HTERT RPE-1 (cell line): ENCODE data around the gene FBLN7.
"Not testable (repeated sequence)": the region's sequence is repeated elsewhere in the genome, so short reads cannot be mapped to it uniquely, and the experiment has no call there.

Experiments used
- in situ Hi-C: fragments of 300-500 bp; cut with MboI; formaldehyde crosslinking; loops from 4 replicates; pipeline ENCODE4 v1.14.3; 2020; ENCODE audit warnings: low sequenced_read_pairs

Gene FBLN7

GRCh38 chr2:112182581-112183034 lies 44.4 kb downstream of the FBLN7 start:
- in situ Hi-C loops = no loop called here

DNA sequence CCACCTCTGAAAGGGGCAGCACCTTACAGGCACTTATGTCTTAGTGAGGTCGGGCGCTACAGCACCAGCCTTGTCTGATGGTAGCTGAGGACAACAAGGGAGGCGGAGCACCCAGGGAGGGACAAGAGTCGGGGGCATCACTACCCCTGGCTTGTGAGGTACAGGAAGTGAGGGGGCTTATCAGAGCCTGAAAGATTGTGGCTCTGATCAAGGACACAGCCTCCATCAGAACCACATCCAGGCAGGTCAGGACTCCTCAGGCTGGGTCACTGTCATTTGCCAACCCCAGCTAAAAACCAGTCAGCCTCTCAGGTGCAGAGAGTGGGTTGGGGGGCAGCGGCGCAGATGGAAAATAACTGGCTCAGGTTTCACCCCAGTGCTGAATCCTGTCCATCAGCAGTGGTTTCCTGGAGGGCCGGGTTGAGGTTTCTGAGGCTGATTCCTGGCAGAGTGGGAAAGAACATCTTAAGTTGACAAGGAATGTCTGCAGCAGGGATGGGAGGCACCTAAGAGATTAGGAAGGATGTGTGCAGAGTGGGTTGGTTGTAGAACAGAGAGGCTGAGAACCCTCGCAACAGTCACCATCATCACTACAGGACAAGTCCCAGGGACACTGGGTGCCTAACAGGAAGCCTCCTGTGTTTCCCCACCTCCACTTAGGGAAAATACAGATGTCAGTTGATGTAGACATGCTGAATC lies 45.3 kb downstream of the FBLN7 start:
- in situ Hi-C loops = no loop called here

- in situ Hi-C loops = no loop called here
Measured at GRCh38 chr2:112184121-112184520, 45.9 kb downstream of the FBLN7 start.

GRCh38 chr2:112185131-112185530 lies 46.9 kb downstream of the FBLN7 start:
- in situ Hi-C loops = no loop called here

- in situ Hi-C loops = no loop called here
Measured at GRCh38 chr2:112187046-112187715, 49.0 kb downstream of the FBLN7 start.

GRCh38 chr2:112187805-112188596 lies 49.8 kb downstream of the FBLN7 start:
- in situ Hi-C loops = no loop called here

DNA sequence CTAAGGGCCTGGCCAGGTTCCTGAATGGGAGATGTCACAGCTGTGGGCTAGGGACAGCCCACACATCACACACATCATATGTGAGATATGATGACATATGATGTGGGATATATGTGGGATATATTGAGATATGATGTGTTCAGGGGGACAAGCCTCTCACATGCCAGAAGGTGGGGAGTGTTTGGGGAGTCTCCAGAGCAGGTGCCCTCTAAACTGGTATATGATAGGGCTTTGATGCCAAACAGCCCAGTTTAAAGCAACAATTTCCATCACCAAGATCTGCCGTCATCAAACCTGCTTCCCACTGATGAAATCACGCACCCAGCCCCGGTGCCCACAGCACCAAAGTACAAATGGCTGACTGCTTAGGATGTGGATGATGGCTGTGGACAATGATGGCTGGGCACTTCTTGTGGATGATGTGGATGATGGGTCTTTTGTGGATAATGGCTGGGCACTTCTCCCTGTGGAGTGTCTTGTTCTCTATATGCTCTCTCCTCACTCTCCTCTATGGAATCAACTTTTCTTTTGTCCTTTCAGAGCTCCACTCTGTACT lies 50.9 kb downstream of the FBLN7 start:
- in situ Hi-C loops = no loop called here

DNA sequence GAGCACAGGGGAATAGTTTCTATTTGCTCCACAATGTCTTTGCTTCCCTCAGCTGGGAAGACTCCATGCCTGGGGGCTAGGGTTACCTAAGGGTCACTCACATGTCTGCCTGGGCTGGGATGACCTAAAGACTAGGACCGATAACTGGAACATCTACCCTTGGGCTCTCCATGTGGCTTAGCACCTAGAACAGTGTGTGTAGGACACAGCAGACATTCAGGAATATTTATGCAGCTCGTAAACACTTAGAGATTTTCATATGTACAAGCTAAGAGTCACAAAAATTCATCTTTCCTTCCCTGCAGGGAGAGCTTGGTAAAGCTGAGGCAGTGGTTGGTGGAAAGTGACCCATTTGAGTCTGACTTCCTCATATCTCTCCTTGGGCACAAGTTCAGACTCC lies 55.8 kb downstream of the FBLN7 start:
- in situ Hi-C loops = no loop called here

GRCh38 chr2:112194482-112194881 lies 56.3 kb downstream of the FBLN7 start:
- in situ Hi-C loops = no loop called here

DNA sequence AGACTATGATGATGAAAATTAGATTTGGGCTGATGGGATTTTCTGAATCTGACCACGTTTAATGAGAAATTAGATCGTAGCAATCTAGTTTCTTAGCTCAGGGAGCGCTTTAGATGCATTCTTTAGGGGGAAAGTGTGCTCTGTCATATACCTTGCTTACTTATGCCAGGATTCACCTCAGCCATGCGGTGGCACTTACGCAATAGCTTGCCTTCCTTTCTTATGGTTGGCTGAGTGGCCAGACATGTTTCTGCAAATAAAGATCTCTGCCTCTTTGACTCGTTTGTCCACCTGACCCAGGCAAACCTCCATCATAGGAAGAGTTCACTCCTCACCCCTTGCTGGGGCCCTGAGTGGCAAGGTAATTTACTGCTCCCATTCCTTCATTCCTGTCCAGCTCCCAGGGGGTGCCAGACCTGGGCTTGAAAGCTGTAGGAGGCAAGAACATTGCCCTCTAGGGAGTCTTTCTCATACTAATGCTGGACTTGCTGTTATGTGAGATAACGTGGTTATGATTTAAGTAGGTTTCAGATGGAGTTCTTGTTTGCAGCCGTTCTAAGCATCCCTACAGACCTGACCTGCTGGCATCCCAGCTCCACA lies 57.1 kb downstream of the FBLN7 start:
- in situ Hi-C loops = no loop called here

DNA sequence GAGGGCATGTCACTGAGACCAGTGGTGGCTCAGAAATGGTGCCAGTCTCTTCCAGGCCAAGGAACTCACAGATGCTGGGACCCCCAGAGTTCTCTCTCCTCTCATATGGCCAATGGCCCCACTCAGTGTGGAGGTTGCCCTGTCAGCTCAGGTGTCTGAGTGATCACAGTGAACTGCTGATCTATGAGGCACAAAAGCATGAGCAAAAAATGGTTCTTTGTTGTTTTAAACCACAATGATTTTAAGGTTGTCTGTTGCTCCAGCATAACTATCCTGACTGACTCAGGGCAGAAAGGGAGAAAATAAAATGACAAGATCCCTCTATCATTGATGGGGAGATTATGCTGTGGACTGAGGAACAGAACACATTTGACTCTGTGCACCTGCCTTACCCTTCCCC lies 57.8 kb downstream of the FBLN7 start:
- in situ Hi-C loops = no loop called here

GRCh38 chr2:112197868-112198267 lies 59.7 kb downstream of the FBLN7 start:
- in situ Hi-C loops = no loop called here

DNA sequence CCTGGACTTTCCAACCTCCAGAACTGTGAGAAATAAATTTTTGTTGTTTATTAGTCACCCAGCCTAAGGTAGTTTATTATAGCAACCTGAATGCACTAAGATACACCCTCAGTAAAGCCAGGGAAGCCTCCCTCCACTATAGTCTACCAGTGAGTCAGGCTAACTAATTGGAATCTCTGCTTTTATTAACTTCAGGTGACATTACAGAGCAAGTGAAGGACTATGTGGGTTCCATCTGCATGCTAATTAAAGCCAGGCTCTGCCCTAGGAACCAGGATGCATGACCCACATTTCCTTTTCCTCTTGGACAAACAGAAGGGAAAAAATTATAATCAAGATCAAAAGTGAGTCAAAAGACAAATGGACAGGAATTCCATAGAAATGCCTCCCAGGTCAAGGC lies 60.6 kb downstream of the FBLN7 start:
- in situ Hi-C loops = no loop called here

DNA sequence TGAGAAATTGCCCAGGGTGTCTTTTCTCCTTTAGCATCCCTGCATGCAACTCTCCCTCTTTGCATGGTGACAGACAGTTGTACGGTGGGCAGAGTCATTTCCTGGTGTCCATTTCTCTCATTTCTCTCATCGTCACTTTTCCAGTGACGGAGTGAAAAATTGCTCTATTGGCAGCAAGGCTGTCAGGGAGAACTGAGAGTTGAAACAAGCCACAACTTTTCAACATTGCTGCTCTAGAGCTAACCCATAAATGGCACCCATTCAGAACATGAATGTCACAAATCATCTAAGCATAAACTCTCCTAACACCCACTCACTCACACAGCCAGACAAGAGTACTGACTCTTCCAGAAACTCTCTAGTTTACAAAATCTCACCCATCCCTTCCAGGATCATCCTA lies 61.0 kb downstream of the FBLN7 start:
- in situ Hi-C loops = no loop called here

DNA sequence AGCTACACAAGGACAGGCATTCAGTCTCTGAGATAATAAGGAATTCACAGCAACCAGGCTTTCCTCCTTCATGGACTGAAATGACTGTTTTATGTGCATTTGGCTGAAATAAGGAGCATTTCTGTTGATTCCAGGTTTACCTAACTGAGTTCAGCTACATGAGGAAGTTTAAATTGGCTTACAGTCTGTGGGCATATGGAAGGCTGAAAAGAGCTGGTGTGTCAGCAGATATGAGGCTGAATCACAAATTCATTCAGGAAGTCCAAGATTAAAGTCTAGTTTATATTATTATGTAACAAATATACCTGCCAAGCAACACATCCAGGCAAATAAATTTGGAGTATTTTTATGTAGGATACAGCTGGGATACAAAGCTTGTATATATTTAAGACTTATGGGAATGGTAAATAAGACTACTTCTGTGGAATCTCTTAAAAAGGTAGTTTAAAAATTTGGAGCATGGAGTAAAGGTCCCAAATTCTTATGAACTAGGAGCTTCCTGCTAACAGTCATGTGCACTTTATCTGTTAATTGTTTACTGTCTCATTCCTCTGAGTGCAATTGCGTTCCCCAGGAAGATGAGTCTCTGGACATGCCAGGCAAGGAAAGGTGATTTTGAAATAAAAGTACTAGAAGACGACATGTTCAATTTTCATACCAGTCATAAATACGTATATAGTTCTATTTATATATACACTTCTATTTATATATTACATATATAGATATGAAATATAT lies 63.7 kb downstream of the FBLN7 start:
- in situ Hi-C loops = no loop called here

- in situ Hi-C loops = no loop called here
Measured at GRCh38 chr2:112204411-112204810, 66.2 kb downstream of the FBLN7 start.

GRCh38 chr2:112207905-112208304 lies 69.7 kb downstream of the FBLN7 start:
- in situ Hi-C loops = not testable (repeated sequence)

DNA sequence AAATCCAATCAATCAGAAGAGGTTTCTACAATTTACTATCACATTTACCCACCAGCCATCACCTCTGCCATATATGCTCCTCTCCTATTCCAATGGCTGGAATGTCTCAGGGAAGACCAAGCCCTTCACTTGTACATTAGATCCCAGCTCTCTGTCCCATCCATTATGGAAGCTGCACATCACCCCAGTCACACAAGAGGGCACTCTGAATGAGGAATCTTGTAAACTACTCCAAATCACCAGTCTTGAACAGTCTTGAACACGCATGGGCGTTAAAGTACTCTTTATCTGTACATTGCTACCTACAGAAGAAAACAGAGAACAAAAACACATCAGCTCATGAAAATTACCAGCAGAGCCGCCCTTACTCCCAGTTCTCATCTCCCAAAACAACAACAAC lies 78.0 kb downstream of the FBLN7 start:
- in situ Hi-C loops = no loop called here

DNA sequence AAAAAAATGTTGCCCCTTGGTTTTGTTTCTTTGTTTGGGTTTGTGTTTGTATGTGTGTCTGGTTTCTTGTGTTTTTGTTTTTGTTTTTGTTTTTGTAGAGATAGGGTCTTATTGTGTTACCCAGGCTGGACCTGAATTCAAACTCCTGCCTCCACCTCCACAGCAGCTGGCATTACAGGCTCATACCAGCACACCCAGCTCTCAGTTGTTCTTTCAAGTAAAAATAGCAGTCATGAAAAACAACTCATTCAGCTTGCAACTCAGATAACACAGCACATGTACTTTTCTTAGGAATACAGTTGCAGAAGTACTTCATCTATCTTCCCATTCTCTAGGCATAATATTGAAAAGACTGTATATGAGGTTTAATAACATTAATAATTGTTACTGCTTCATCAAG lies 79.7 kb downstream of the FBLN7 start:
- in situ Hi-C loops = no loop called here

- in situ Hi-C loops = no loop called here
Measured at GRCh38 chr2:112220186-112220585, 82.0 kb downstream of the FBLN7 start.
